Hepatocyte (in vitro differentiated cells): ENCODE data around the gene ZNF282. TPM values are rescaled to one million over a fixed set of nuclear protein-coding genes. Genes with fewer than 3 reads are reported as not detected.

ENCODE experiments used
- DNase-seq: peaks from one replicate; pipeline ENCODE4 v3.0.0-alpha.2; 2016; ENCODE audit warnings: low spot score
- H2AFZ ChIP-seq: fragments of 200-600 bp; sonication (generic); 2 replicates; pipeline ENCODE4 v1.6.0; 2016; ENCODE audit warnings: antibody characterized with exemption, mild to moderate bottlenecking
- H3K27ac ChIP-seq: fragments of 200-600 bp; sonication (generic); 2 replicates; pipeline ENCODE4 v1.5.1; 2016; ENCODE audit warnings: mild to moderate bottlenecking
- H3K27me3 ChIP-seq: fragments of 200-600 bp; sonication (generic); 2 replicates; pipeline ENCODE4 v1.6.1; 2016
- H3K36me3 ChIP-seq: fragments of 200-600 bp; sonication (generic); replicated peaks from 2 replicates; pipeline ENCODE4 v1.5.1; 2016; ENCODE audit warnings: low read depth; ENCODE audit not compliant: insufficient read depth
- H3K4me1 ChIP-seq: fragments of 200-600 bp; sonication (generic); 2 replicates; pipeline ENCODE4 v1.5.1; 2016; ENCODE audit warnings: mild to moderate bottlenecking, moderate library complexity; ENCODE audit not compliant: insufficient read depth
- H3K4me2 ChIP-seq: fragments of 200-600 bp; sonication (generic); 2 replicates; pipeline ENCODE4 v1.6.0; 2016
- H3K4me3 ChIP-seq: fragments of 200-600 bp; sonication (generic); 2 replicates; pipeline ENCODE4 v1.5.1; 2016; ENCODE audit warnings: mild to moderate bottlenecking
- H3K79me2 ChIP-seq: fragments of 200-600 bp; sonication (generic); 2 replicates; pipeline ENCODE4 v1.6.0; 2017; ENCODE audit warnings: mild to moderate bottlenecking
- H3K9me2 ChIP-seq: fragments of 200-600 bp; sonication (generic); replicated peaks from 2 replicates; pipeline ENCODE4 v1.6.0; 2017; ENCODE audit warnings: mild to moderate bottlenecking; ENCODE audit not compliant: insufficient read depth
- H3K9me3 ChIP-seq: fragments of 200-600 bp; sonication (generic); 2 replicates; pipeline ENCODE4 v1.5.1; 2016; ENCODE audit warnings: low read depth, mild to moderate bottlenecking
- H4K20me1 ChIP-seq: fragments of 200-600 bp; sonication (generic); 2 replicates; pipeline ENCODE4 v1.6.0; 2016; ENCODE audit warnings: mild to moderate bottlenecking; ENCODE audit not compliant: insufficient read depth, poor library complexity, severe bottlenecking
- EZH2 ChIP-seq: fragments of 200-600 bp; sonication (generic); IDR thresholded peaks from 2 replicates; pipeline ENCODE4 v1.6.1; 2016; ENCODE audit warnings: antibody characterized with exemption, mild to moderate bottlenecking, borderline replicate concordance
- EZH2phosphoT487 ChIP-seq: fragments of 200-600 bp; sonication (generic); IDR thresholded peaks from one replicate; pipeline ENCODE4 v1.6.1; 2018; ENCODE audit warnings: antibody characterized with exemption, mild to moderate bottlenecking, low read depth, moderate library complexity; ENCODE audit not compliant: unreplicated experiment, severe bottlenecking
- WGBS: methylation state at CpG from one replicate; pipeline ENCODE4 v1.1.6; 2016; ENCODE audit warnings: low lambda C conversion rate; ENCODE audit errors: missing lambda C conversion rate; 5-methylcytosine and 5-hydroxymethylcytosine counted together
- polyA plus RNA-seq: library from polyadenylated mRNA; unstranded; fragments of >200 nt; fragmentation: Nextera tagmentation; extraction: Ambion mirVana; gene quantifications from 2 replicates; pipeline ENCODE4 v1.2.1, GENCODE V29; 2016
- total RNA-seq: library from RNA; depleted of rRNA; stranded (reverse); fragments of >200 nt; gene quantifications from 2 replicates; pipeline ENCODE4 v1.2.3, GENCODE V29; 2014
- TF ChIP-seq, protein P1 (sequence below): fragments of 200-600 bp; sonication (generic); IDR thresholded peaks from 2 replicates; pipeline ENCODE4 v1.5.1; 2016; ENCODE audit warnings: antibody characterized with exemption, mild to moderate bottlenecking; ENCODE audit not compliant: poor library complexity

The ZNF282 gene
- total and polyA plus RNA-seq, 2 experiments from 2014 or later = 10.8 to 16.7 TPM

DNA sequence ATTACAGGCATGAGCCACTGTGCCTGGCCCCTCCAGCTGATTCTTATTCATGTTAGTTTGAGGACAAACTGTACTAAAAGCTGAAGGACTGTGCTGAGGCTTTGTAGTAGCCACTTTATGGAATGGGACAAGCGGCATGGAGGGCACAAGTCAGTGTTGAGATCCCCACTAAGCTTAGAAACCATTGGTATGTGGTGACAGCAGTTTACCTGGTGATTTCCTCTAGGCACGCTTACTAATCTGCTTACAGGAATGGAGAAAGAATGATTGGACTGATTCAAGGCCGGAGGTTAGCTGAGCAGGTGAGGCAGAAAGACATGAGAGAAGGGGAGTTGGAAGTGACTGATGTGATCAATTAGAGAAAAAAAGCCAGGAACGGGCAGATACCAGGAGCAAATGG is 44.4 kb upstream of the ZNF282 start:
- no peak overlapping the region for H3K4me2 ChIP-seq
- no peaks in the 10 kb centered on the region for H3K27me3 ChIP-seq
- no peaks in the 10 kb centered on the region for H3K9me2 ChIP-seq
- H3K79me2 ChIP-seq = peaks cover 76% of the 10 kb centered on the region
- DNase-seq = no peak
- H3K9me3 ChIP-seq = no peaks in the 10 kb centered on the region
- WGBS = 77% methylated on average over 4 of the region's 4 CpGs
- H3K4me3 ChIP-seq = no peak overlapping the region
- no peaks in the 10 kb centered on the region for H3K36me3 ChIP-seq
- peaks cover 34% of the 10 kb centered on the region for H4K20me1 ChIP-seq
- H3K27ac ChIP-seq = no peak overlapping the region
- peaks cover 10% of the 10 kb centered on the region for H3K4me1 ChIP-seq
- no peak overlapping the region for H2AFZ ChIP-seq
- TF ChIP-seq EZH2phosphoT487 = no peak
- TF ChIP-seq, protein P1, sequence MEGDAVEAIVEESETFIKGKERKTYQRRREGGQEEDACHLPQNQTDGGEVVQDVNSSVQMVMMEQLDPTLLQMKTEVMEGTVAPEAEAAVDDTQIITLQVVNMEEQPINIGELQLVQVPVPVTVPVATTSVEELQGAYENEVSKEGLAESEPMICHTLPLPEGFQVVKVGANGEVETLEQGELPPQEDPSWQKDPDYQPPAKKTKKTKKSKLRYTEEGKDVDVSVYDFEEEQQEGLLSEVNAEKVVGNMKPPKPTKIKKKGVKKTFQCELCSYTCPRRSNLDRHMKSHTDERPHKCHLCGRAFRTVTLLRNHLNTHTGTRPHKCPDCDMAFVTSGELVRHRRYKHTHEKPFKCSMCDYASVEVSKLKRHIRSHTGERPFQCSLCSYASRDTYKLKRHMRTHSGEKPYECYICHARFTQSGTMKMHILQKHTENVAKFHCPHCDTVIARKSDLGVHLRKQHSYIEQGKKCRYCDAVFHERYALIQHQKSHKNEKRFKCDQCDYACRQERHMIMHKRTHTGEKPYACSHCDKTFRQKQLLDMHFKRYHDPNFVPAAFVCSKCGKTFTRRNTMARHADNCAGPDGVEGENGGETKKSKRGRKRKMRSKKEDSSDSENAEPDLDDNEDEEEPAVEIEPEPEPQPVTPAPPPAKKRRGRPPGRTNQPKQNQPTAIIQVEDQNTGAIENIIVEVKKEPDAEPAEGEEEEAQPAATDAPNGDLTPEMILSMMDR = no peak
- no peak for TF ChIP-seq EZH2

DNA sequence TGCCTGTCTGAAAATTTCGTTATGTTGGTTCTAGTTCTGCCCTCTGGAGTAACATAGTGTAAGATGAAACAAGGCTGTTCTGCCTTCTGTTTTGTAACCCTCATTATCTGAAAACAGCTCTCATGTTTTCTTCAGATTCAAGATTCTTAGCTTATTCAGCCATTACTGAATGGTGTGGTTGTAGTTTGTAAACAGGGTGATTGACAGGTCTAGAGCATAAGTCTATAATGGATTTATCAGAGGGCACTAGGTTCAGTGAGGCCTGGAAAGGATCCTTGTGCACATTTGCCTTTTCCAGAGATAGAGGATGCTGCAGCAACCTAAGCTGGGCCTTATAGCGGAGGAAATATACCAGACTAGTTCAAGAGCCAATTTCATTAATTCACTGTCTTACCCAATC is 42.0 kb upstream of the ZNF282 start:
- no peak for TF ChIP-seq EZH2phosphoT487
- no peak for TF ChIP-seq EZH2
- TF ChIP-seq, protein P1 = no peak
- peaks cover 38% of the 10 kb centered on the region for H4K20me1 ChIP-seq
- DNase-seq = no peak
- no peaks in the 10 kb centered on the region for H3K9me3 ChIP-seq
- H2AFZ ChIP-seq = no peak overlapping the region
- H3K4me1 ChIP-seq = peaks cover 10% of the 10 kb centered on the region
- WGBS = 95% methylated on average over 2 of the region's 2 CpGs
- H3K4me2 ChIP-seq = no peak overlapping the region
- H3K27me3 ChIP-seq = no peaks in the 10 kb centered on the region
- H3K79me2 ChIP-seq = peaks cover 90% of the 10 kb centered on the region
- H3K27ac ChIP-seq = no peak overlapping the region
- no peaks in the 10 kb centered on the region for H3K36me3 ChIP-seq
- no peaks in the 10 kb centered on the region for H3K9me2 ChIP-seq
- no peak overlapping the region for H3K4me3 ChIP-seq

DNA sequence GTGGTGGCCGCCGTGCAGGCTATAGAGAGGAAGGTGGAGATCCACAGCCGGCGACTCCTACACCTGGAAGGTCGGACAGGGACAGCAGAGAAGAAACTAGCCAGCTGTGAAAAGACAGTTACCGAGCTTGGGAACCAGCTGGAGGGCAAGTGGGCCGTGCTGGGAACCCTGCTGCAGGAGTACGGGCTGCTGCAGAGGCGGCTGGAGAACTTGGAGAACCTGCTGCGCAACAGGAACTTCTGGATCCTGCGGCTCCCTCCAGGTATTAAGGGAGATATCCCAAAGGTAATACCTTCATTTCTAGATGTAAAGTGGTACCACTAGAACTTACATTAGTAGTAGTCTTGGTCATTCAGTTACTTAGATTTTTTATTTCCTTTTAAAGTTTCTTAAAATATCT is 41.3 kb upstream of the ZNF282 start:
- no peaks in the 10 kb centered on the region for H3K9me2 ChIP-seq
- no peaks in the 10 kb centered on the region for H3K27me3 ChIP-seq
- no peak overlapping the region for H3K4me2 ChIP-seq
- H3K27ac ChIP-seq = no peak overlapping the region
- no peaks in the 10 kb centered on the region for H3K36me3 ChIP-seq
- DNase-seq = no peak
- peaks cover 6% of the 10 kb centered on the region for H3K4me1 ChIP-seq
- WGBS = 86% methylated on average over 11 of the region's 11 CpGs
- no peaks in the 10 kb centered on the region for H3K9me3 ChIP-seq
- H4K20me1 ChIP-seq = peaks cover 36% of the 10 kb centered on the region
- no peak overlapping the region for H3K4me3 ChIP-seq
- TF ChIP-seq, protein P1 = no peak
- H2AFZ ChIP-seq = no peak overlapping the region
- peaks cover 83% of the 10 kb centered on the region for H3K79me2 ChIP-seq

DNA sequence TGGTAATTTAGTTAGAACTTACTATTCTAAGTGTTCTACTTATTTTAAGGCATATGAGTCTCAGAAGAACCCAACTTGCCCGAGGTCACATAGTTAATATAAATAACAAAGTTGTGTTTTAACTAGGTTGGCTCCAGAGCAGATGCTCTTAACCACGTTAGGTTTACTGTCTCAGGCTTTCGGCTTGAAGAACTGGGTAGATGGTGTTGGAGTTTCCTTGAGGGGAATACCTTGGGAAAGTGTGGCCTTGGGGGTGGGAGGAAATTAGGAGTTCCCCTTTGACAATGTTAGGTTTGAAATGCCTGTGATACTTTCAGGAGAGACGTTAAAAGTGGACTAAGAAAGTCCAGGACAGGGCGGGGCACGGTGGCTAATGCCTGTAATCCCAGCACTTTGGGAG is 38.4 kb upstream of the ZNF282 start:
- H2AFZ ChIP-seq = no peak overlapping the region
- TF ChIP-seq EZH2phosphoT487 (no peak), EZH2 (no peak)
- TF ChIP-seq, protein P1 = no peak
- H4K20me1 ChIP-seq = peaks cover 14% of the 10 kb centered on the region
- H3K9me2 ChIP-seq = no peaks in the 10 kb centered on the region
- 97% methylated on average over 6 of the region's 6 CpGs for WGBS
- H3K27ac ChIP-seq = no peak overlapping the region
- H3K4me1 ChIP-seq = no peaks in the 10 kb centered on the region
- no peaks in the 10 kb centered on the region for H3K9me3 ChIP-seq
- DNase-seq = no peak
- H3K4me2 ChIP-seq = no peak overlapping the region
- peaks cover 65% of the 10 kb centered on the region for H3K79me2 ChIP-seq
- no peaks in the 10 kb centered on the region for H3K36me3 ChIP-seq
- no peaks in the 10 kb centered on the region for H3K27me3 ChIP-seq
- no peak overlapping the region for H3K4me3 ChIP-seq
